ENCODE data around the gene TTLL12. TPM values are rescaled to one million over a fixed set of nuclear protein-coding genes. Genes with fewer than 3 reads are reported as not detected.

The TTLL12 gene
- total RNA-seq, 4 donors from 2014 or later, result 31.5 to 39.0 (median 34.4) TPM

DNA sequence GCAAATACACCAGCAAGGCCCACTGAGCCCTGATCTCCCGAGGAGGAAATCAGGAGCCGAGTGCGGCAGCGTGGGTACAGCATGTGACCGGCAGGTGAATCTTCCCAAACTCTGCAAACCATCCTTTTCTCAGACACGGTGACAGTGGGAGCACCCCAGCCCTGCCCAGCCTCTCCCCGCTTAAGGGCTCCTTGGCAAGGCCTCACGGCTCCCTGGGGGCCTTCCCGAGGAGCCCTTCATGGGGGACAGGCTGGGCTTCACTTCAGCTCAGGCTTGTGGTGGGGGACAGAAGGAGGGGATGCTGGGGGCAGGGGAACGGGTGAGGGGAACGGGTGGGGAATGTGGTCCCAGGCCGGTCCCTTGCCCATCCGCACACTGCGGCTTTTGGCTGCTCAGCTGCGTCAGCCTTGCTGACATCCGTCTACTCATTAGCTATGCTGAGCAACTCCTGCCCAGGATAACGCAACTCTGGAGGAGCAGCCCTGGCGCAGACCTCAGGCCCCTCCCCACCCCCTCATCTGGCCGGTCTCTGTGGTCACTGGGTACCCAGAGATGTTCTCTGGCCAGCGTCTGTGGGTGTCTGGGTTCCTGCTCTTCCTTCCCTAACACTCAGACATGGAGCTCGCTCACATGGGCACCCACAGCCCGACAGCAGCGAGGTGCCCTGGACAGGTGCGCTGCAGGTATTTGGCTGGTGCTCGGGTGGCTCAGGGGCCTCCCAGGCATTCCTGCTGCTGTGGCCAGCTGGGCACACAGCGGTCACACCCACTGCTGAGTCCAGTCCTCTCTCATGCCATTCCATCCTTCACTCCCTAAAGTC is 22.0 kb upstream of the TTLL12 start:
- no peak for DNase-seq (ENCODE audit: low spot score)
- ATAC-seq (ENCODE audit: low FRiP score), result no peak
- TF ChIP-seq, protein P1, sequence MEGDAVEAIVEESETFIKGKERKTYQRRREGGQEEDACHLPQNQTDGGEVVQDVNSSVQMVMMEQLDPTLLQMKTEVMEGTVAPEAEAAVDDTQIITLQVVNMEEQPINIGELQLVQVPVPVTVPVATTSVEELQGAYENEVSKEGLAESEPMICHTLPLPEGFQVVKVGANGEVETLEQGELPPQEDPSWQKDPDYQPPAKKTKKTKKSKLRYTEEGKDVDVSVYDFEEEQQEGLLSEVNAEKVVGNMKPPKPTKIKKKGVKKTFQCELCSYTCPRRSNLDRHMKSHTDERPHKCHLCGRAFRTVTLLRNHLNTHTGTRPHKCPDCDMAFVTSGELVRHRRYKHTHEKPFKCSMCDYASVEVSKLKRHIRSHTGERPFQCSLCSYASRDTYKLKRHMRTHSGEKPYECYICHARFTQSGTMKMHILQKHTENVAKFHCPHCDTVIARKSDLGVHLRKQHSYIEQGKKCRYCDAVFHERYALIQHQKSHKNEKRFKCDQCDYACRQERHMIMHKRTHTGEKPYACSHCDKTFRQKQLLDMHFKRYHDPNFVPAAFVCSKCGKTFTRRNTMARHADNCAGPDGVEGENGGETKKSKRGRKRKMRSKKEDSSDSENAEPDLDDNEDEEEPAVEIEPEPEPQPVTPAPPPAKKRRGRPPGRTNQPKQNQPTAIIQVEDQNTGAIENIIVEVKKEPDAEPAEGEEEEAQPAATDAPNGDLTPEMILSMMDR (IDR thresholded peaks at IDR 0.05), result no peak

DNA sequence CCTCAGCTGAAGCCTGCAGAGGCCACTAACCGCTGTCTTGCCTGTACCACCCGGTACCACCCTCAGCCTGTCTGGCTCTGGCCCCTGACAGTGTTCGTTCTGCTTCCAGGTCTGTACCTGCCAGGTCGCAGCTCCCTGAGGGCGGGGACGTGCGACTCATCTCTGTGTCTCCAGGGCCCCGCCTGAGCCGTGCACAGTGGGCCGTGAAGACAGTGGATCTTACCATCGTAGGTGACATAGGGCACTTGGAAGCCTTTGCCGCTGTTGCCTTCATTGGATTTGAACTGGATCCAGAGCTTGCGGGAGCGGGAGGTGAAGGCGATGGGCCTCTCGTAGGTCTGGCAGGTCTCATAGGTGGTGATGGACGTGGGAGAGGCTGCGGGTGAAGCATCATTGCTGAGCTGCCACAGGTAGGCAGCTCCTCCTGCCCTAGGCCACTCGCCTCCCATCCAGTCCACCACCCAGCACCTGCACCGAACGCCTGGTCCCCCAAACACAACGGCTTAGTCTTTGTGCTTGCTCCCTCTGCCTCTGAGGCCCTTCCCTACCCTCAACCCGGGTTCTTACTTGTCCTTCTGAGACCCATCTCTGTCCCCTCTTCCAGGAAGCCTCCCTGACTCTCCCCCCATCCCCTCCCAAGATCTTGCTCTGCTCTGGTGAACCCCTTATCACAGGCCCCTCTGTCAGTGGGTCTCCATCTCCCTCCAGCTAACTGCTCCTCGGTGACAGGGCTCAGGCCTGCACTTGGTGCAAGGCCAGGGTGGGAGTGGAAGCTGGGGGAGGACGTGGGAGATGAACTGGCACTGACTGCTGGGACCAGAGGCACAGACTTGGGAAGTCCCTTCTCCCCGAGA is 21.1 kb upstream of the TTLL12 start:
- DNase-seq (ENCODE audit: low spot score) (no peak), ATAC-seq (ENCODE audit: low FRiP score) (no peak)
- TF ChIP-seq, protein P1 (IDR thresholded peaks at IDR 0.05), result no peak

DNA sequence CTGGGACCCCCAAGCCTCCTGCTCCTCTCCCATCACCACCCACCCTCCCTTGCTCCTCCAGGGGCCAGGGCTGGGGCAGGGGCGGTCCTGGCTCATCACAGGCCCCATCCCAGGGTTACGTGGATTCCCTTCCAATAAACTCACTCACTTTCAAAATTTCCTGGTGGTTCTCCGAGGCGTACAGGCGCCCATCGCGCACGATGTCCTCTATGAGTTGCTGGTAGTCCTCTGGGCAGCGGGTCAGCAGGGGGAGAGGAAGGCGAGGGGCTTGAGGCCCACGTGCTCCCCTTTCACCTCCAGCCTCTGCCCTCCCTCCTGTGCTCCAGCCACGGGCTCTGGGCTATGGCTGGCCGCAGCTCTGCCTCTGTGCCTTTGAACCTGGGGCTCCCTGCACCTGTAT is 20.5 kb upstream of the TTLL12 start:
- DNase-seq (ENCODE audit: low spot score) (no peak), ATAC-seq (ENCODE audit: low FRiP score) (no peak)
- TF ChIP-seq, protein P1 (IDR thresholded peaks at IDR 0.05), result no peak

DNA sequence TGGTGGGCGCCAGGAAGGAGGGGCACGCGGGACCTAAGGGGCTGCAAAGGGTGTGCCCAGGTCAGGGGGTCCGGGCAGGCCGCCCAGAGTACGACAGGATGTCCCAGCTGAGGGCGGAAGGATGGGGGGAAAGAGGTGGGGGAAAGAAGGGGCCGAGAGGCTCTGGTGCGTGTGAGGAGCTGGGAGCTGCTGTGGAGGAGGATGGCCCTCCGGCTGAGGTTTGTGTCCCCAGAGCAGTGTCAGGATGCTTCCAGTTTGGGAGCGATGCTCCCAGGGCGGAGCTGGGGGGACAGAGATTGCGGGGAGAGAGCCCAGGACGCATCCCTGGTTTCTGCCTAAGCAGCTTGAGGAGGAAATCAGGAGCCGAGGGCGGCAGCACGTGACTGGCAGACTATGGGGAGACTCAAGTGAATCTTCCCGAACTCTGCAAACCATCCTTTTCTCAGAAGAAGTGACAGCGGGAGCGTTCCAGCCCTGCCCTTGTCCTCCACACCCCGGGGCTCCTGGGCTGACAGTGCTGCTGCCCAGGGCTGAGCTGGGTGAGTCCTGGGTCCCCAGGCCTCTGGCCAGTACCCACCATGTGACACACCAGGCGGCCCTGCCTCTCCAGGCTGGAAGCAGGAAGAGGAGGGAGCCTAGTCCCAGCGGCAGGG is 19.7 kb upstream of the TTLL12 start:
- ATAC-seq (ENCODE audit: low FRiP score) (no peak), DNase-seq (ENCODE audit: low spot score) (no peak)
- TF ChIP-seq, protein P1 (IDR thresholded peaks at IDR 0.05), result no peak

DNA sequence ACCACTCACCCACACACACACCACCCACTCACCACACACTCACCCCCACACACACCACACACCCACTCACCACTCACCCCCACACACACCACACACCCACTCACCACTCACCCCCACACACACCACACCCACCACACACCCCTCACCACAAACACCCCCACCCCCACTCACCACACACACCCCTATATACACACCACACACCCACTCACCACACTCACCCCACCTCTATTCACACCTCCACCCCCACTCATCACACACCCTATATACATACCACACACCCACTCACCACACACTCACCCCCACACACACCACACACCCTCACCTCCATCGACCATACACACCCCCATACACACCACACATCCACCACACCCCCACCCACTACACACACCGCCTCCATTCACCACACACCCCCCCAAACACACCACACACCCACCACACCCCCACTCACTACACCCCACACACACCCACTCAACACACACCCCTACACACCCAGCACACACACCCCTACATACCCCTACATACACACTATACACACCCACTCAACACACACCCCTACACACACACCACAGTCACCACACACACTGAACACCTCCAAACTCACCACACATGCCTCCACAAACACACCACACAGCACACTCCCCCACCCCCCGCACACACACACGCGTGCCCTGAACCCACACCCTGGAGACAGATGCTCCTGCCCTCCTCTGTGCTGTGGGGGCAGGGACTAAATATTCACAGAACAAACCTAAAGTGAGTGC is 19.0 kb upstream of the TTLL12 start:
- ATAC-seq (ENCODE audit: low FRiP score) (no peak), DNase-seq (ENCODE audit: low spot score) (no peak)
- TF ChIP-seq, protein P1 (IDR thresholded peaks at IDR 0.05), result no peak

DNA sequence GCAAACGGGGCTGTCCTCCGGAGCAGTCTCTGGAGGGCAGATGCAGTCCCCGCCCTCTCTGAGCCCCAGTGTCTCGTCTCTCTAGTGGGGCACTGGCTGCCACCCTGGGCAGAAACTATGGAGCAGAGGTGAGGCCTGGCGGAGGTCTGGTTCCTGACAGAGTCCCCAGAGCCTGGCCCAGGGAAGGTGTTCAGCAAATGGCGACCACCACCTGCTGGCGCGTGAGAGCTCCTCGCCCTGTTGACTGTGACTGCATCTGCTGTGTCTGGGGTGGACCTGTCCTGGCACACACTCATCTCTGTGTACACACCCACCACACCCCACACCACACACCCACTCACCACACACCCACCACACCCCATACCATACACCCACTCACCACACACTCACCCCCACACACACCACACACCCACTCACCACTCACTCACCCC is 18.3 kb upstream of the TTLL12 start:
- TF ChIP-seq, protein P1 (IDR thresholded peaks at IDR 0.05), result no peak
- no peak for ATAC-seq (ENCODE audit: low FRiP score)

More for the DNA sequence above, 18.3 kb upstream of the TTLL12 start:
- DNase-seq (ENCODE audit: low spot score), result no peak

Data from omental fat pad (tissue), 4 donors.